ENCODE measurements around the gene PCDHGA12.

GRCh38 chr5:141422742-141423291 is 7.5 kb upstream of the PCDHGA12 start:
- no peak for TF ChIP-seq POLR2A (IDR thresholded peaks at IDR 0.05; ENCODE audit: low read length)
- TF ChIP-seq GATA1 (IDR thresholded peaks at IDR 0.05; ENCODE audit: low read depth, low read length) = no peak

Measured in erythroblast (primary cell).